ENCODE results near the gene GSTCD.

The GSTCD gene

DNA sequence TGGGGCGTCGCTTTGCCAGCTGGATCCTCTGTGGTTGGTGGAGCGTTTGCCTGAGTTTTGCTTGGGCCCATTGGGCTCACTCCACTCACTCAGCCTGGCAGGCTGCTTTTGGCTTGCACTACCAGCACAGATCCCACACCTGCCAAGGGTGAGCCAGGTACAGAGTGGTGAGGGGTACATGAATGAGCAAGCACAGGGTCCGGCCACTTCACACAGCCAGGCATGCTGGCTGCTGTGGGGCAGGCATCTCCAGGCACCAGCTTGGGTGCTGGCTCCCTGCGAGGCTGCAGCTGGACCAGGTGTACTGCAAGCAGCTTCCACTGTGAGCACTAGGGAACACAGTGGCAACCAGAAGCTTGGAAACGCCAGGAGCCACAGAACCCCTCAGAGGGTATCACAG is 126.6 kb downstream of the GSTCD start:
- no peak overlapping the region for H3K27ac ChIP-seq (ENCODE audit: low read depth, low read length)
- no peak overlapping the region for H3K4me3 ChIP-seq (ENCODE audit: low read length)
- H3K4me1 ChIP-seq (ENCODE audit: control insufficient read depth, low read length): no peaks in the 10 kb centered on the region
- H3K4me2 ChIP-seq (ENCODE audit: low read length): no peak overlapping the region
- TF ChIP-seq EZH2phosphoT487 (IDR thresholded peaks at IDR 0.05; ENCODE audit: borderline replicate concordance, low read length): no peak
- TF ChIP-seq, protein P1, sequence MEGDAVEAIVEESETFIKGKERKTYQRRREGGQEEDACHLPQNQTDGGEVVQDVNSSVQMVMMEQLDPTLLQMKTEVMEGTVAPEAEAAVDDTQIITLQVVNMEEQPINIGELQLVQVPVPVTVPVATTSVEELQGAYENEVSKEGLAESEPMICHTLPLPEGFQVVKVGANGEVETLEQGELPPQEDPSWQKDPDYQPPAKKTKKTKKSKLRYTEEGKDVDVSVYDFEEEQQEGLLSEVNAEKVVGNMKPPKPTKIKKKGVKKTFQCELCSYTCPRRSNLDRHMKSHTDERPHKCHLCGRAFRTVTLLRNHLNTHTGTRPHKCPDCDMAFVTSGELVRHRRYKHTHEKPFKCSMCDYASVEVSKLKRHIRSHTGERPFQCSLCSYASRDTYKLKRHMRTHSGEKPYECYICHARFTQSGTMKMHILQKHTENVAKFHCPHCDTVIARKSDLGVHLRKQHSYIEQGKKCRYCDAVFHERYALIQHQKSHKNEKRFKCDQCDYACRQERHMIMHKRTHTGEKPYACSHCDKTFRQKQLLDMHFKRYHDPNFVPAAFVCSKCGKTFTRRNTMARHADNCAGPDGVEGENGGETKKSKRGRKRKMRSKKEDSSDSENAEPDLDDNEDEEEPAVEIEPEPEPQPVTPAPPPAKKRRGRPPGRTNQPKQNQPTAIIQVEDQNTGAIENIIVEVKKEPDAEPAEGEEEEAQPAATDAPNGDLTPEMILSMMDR (IDR thresholded peaks at IDR 0.05; ENCODE audit: low read depth, low read length, poor library complexity, severe bottlenecking): no peak
- no peaks in the 10 kb centered on the region for H3K79me2 ChIP-seq (ENCODE audit: control insufficient read depth, low read length)
- H3K9me2 ChIP-seq (replicated peaks; ENCODE audit: control insufficient read depth, low read length): no peaks in the 10 kb centered on the region
- H4K20me1 ChIP-seq (ENCODE audit: control insufficient read depth, insufficient read depth, low read depth, low read length): no peaks in the 10 kb centered on the region
- no peaks in the 10 kb centered on the region for H3F3A ChIP-seq (ENCODE audit: control insufficient read depth, insufficient read depth)
- no peaks in the 10 kb centered on the region for H3K36me3 ChIP-seq (ENCODE audit: control insufficient read depth, low read length)
- H3K9me3 ChIP-seq (ENCODE audit: control insufficient read depth, insufficient read depth, low read length): no peaks in the 10 kb centered on the region
- H3K27me3 ChIP-seq (ENCODE audit: control insufficient read depth, low read length): no peaks in the 10 kb centered on the region

DNA sequence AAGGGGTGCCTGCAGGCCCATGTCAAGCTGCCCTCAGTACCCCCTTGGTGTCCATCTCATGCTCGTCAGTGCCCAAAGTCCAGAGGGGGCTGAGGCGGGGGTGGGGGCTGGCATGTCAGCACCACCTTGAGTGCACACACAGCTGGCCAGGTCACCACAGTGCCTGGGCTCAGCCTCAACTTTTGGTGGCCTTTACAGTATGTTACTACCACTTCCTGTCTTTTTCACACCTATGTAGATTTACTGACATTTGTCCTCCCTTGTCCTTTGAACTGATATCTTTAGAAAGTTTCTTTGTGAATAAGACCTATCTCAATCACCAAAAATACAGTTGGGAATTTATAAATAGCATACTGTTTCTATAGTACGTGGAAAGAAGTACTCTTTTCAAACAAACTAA is 128.0 kb downstream of the GSTCD start:
- H3K36me3 ChIP-seq (ENCODE audit: control insufficient read depth, low read length): no peaks in the 10 kb centered on the region
- H3K79me2 ChIP-seq (ENCODE audit: control insufficient read depth, low read length): no peaks in the 10 kb centered on the region
- no peaks in the 10 kb centered on the region for H3K27me3 ChIP-seq (ENCODE audit: control insufficient read depth, low read length)
- no peaks in the 10 kb centered on the region for H3K4me1 ChIP-seq (ENCODE audit: control insufficient read depth, low read length)
- no peak overlapping the region for H3K4me2 ChIP-seq (ENCODE audit: low read length)
- no peak for TF ChIP-seq EZH2phosphoT487 (IDR thresholded peaks at IDR 0.05; ENCODE audit: borderline replicate concordance, low read length)
- TF ChIP-seq, protein P1 (IDR thresholded peaks at IDR 0.05; ENCODE audit: low read depth, low read length, poor library complexity, severe bottlenecking): no peak
- H4K20me1 ChIP-seq (ENCODE audit: control insufficient read depth, insufficient read depth, low read depth, low read length): no peaks in the 10 kb centered on the region
- H3F3A ChIP-seq (ENCODE audit: control insufficient read depth, insufficient read depth): no peaks in the 10 kb centered on the region
- H3K9me2 ChIP-seq (replicated peaks; ENCODE audit: control insufficient read depth, low read length): no peaks in the 10 kb centered on the region
- no peak overlapping the region for H3K27ac ChIP-seq (ENCODE audit: low read depth, low read length)
- H3K9me3 ChIP-seq (ENCODE audit: control insufficient read depth, insufficient read depth, low read length): no peaks in the 10 kb centered on the region
- H3K4me3 ChIP-seq (ENCODE audit: low read length): no peak overlapping the region

DNA sequence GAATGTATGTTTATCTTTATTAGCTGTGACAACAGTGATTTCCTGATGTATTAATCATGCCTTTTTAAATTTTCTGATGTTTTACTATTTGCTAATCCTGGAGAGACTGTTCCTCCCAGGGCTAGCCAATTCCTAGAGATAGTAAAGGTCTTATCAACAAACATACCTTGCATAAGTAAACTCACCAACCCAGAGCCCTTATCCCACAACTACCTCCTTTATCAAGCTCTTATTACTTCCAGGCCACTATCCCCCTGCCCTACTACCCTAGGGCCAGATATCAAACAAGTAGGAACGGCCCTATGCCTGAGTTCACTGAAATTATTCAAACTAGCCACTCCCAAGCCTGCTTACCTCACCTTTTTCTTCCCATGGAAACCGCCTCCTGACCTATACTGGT is 128.5 kb downstream of the GSTCD start:
- no peaks in the 10 kb centered on the region for H3K36me3 ChIP-seq (ENCODE audit: control insufficient read depth, low read length)
- no peak overlapping the region for H3K4me2 ChIP-seq (ENCODE audit: low read length)
- no peaks in the 10 kb centered on the region for H4K20me1 ChIP-seq (ENCODE audit: control insufficient read depth, insufficient read depth, low read depth, low read length)
- no peak overlapping the region for H3K27ac ChIP-seq (ENCODE audit: low read depth, low read length)
- no peak for TF ChIP-seq EZH2phosphoT487 (IDR thresholded peaks at IDR 0.05; ENCODE audit: borderline replicate concordance, low read length)
- TF ChIP-seq, protein P1 (IDR thresholded peaks at IDR 0.05; ENCODE audit: low read depth, low read length, poor library complexity, severe bottlenecking): no peak
- no peak overlapping the region for H3K4me3 ChIP-seq (ENCODE audit: low read length)
- H3F3A ChIP-seq (ENCODE audit: control insufficient read depth, insufficient read depth): no peaks in the 10 kb centered on the region
- H3K9me2 ChIP-seq (replicated peaks; ENCODE audit: control insufficient read depth, low read length): no peaks in the 10 kb centered on the region
- no peaks in the 10 kb centered on the region for H3K9me3 ChIP-seq (ENCODE audit: control insufficient read depth, insufficient read depth, low read length)
- H3K27me3 ChIP-seq (ENCODE audit: control insufficient read depth, low read length): no peaks in the 10 kb centered on the region
- H3K79me2 ChIP-seq (ENCODE audit: control insufficient read depth, low read length): no peaks in the 10 kb centered on the region
- no peaks in the 10 kb centered on the region for H3K4me1 ChIP-seq (ENCODE audit: control insufficient read depth, low read length)

DNA sequence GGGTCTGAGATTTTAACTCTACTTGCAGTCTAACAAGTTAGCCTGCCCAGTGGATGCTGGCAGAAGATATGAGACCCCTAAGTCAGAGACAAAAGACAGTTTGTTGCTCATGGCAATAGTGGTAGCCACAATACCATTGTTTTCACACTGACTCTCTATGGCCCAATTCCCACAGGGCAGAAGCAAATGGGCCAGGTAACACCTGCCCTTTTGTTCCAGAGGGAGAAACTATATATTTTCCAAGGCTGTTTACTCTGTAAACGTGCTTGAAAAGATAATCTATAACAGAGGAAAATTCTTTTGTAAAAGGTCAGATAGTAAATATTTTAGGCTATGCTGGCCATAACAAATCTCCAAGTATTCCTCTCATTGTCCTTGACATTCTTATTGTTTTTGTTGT is 129.5 kb downstream of the GSTCD start:
- Histone ChIP-seq H3K27ac (ENCODE audit: low read depth, low read length) (no peak overlapping the region), H3K9me3 (ENCODE audit: control insufficient read depth, insufficient read depth, low read length) (no peaks in the 10 kb centered on the region), H3K27me3 (ENCODE audit: control insufficient read depth, low read length) (no peaks in the 10 kb centered on the region), H4K20me1 (ENCODE audit: control insufficient read depth, insufficient read depth, low read depth, low read length) (no peaks in the 10 kb centered on the region), H3K4me1 (ENCODE audit: control insufficient read depth, low read length) (no peaks in the 10 kb centered on the region), H3K36me3 (ENCODE audit: control insufficient read depth, low read length) (no peaks in the 10 kb centered on the region), H3K79me2 (ENCODE audit: control insufficient read depth, low read length) (no peaks in the 10 kb centered on the region), H3F3A (ENCODE audit: control insufficient read depth, insufficient read depth) (no peaks in the 10 kb centered on the region), H3K4me3 (ENCODE audit: low read length) (no peak overlapping the region), H3K9me2 (replicated peaks; ENCODE audit: control insufficient read depth, low read length) (no peaks in the 10 kb centered on the region), H3K4me2 (ENCODE audit: low read length) (no peak overlapping the region)
- TF ChIP-seq, protein P1 (IDR thresholded peaks at IDR 0.05; ENCODE audit: low read depth, low read length, poor library complexity, severe bottlenecking): no peak
